Amygdala (tissue), 56 donors: Measurements from ENCODE around the gene CCDC116.
"Not testable (repeated sequence)": the region's sequence is repeated elsewhere in the genome, so short reads cannot be mapped to it uniquely, and the experiment has no call there.

Experiments used
- DNase-seq, 56 donors: peaks; one replicate each; lab custom pipeline; 2025; lab: John Stamatoyannopoulos, UW

The CCDC116 gene, protein sequence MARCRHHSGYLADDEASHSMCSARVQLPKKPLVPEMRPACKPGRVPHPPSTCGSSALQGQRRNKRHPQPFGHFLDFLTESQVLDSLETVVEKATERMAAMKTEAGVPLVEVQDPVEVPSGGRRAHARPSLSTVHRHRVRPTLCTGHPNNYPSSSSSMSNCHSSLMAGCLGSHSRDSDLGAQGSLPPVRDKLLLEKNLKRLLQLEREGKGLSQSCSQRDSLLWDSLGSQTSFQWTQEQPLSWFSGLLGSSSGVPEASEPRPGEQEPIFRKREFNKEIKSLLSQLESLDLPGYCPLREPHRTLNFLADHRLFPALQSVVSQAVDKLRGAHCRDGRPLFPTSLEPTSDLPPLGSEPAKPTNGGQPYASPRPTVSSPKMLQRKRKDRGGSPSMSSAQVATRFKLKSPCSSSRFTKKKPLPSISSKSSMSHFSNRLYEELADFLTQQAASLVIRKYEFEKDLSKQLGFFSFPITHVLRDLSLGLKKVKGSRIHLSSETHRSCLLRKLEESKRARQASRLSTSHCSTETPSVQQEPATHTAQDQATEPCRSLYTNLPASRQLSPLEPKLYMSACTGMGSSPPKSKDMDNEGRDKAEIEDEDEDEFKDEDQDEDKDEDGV

DNA sequence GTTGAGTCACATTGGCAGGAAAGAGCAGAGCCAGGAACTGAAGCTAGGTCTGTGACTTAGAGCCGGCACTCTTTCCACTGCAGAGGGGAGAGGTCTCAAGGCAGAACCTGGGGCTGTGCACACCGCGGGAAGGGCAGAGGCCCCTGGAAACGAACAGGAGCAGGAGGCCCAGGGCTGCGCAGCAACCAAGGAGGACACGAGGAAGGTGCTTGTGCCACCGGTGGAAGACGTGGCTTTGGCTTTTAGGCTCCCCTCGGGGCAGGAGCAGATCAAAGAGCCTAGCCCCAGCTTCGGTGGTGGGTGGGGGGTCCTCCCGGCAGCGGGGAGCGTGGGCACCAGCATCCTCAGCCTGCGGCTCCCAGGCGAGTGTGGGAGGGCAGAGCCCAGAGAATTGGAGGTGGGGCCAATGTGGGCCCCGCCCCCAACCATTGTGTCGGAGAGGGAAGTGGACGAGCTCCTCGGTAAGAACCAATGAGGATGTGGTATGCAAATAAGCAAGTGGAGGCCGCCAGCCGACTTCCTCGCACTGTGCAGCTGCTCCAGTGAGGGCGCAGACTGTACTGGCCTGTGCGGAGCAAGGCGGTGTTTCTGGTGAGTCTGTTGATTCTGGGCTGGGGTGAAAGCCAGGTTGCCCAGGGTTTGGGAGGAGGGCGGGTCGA lies at the start of gene CCDC116:
TSS of gene CCDC116 (plus strand) at position 524 of the 659 bp plus-strand sequence. CDS start 422 bp downstream, outside the sequence.
- no peak for DNase-seq

GRCh38 chr22:21582801-21583740 lies 49.5 kb upstream of the CCDC116 start:
- DNase-seq = peak in 9 of 56 donors; percentile 5 to 43 (median 20)

GRCh38 chr22:21585389-21585788 lies 47.2 kb upstream of the CCDC116 start:
- DNase-seq = no peak

- DNase-seq = peak in 33 of 56 donors; percentile 9 to 65 (median 24)
These were observed 44.6 kb upstream of the CCDC116 start for GRCh38 chr22:21587803-21588611.

DNA sequence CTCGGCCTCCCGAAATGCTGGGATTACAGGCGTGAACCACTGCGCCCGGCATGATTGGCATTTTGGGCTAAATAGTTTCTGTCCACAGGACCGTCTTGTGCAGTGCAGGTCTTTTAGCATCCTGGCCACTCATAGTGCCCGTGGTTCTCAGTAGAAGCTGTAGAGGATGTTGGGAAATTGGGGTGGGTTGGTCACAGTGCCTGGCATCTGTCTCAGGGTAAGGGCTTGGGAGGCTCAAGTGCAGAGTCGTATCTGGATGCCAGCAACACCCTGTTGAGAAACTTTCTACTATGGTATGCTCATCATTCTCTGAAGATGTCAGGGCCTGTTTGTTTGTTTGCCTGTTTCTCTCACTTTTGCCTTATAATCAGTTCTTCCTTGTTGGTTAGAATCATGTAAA lies 43.2 kb upstream of the CCDC116 start:
- DNase-seq = no peak

DNA sequence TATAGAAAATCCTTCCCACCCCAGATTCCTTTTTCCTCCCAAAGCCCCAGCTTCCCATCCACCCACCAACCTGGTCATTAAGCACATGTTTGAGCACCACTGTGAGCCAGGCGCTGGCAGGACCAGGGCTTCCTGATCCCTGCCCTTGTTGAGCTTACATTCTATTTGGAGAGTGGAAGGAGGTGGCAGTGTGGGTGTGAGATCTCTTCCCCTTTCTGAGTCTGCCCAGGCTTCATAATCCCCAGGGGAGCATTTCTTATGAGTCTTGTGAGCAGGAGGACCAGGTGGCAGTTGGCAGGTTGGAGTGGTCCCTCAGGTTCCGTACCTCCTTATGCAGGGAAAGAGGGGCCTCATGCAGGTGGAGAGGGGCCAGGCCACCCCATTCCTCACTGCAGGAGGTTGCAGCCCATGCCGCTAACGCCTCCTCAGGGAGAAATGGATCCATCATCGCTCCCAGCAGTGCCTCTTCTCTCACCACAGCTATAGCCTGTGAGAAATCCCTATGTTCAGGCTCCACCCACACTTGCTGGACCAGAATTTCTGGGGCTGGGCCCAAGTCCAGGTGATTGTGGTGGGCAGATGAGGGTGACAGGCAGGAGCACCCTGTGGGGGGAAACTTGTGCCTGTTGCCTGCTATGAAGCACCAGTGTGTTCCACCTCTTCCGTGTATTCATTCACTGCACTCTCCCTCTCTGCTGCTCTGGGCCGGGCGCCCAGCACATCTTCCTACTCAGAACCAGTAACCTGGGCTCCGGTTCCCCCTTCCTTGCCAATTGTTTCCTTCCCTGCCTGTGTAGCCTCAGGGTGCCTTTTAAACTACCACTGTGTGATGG lies 41.5 kb upstream of the CCDC116 start:
- peak in 2 of 56 donors; percentile 3 to 34 for DNase-seq

DNA sequence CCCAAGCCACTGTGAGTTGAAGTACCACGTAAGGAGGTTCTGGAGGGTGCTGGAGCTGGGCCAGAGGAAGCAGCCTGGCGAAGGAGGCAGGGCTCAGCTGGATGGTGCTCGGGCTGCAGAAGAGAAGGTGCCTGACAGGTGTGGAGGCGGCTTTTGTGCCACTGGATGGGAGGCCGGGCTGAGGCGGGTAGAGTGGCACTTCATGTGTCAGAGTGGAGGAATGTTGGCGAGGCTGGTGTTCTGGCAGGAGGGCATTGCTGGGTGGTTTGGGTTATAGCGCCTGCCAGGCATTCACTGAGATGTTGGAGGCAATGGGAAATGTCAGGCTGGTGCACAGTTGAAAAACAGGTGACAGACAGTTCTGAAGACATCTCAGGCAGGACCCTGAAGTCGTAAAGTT lies 40.9 kb upstream of the CCDC116 start:
- no peak for DNase-seq

- DNase-seq = no peak
These were observed 40.1 kb upstream of the CCDC116 start for GRCh38 chr22:21592422-21592821.

DNA sequence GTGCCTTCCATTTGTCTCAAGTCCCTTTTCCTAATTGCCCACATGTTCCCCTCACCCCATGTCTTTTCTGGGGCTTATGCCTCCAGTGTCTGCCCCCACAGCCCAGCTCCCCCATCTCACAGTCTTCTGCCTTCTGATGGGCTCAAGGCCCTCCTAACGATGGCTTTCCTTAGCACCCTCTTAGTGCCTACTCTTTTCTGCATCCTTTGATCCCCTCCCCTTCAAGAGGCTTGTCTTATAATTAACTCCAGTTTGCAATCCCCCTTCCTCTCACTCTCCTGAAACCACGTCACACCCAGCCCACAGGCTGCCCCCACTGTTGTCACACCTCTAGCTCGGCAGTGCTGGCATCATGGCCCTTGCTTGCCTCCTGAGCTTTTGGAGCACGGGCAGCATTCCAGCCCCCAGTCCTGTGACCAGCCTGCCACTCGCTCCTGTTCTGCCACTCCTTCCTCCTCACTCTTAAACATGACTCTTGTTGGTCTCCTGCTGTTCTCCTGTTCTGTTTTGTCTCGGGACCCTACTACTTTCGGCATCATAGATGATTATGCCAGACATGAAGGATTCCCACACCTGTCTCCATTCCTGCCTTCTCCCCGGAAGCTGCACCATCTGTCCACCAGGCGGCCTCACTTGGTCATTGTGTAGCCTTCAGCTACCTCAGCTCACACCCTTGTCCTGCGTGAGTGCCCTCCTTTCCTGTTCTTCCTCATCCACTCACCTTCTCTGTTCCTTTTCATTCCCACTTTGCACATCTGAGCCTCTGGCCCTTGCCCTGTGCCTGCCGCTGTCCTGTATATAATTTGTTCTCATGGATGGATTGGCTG lies 38.9 kb upstream of the CCDC116 start:
- peak in 4 of 56 donors; percentile 9 to 25 (median 12) for DNase-seq

DNA sequence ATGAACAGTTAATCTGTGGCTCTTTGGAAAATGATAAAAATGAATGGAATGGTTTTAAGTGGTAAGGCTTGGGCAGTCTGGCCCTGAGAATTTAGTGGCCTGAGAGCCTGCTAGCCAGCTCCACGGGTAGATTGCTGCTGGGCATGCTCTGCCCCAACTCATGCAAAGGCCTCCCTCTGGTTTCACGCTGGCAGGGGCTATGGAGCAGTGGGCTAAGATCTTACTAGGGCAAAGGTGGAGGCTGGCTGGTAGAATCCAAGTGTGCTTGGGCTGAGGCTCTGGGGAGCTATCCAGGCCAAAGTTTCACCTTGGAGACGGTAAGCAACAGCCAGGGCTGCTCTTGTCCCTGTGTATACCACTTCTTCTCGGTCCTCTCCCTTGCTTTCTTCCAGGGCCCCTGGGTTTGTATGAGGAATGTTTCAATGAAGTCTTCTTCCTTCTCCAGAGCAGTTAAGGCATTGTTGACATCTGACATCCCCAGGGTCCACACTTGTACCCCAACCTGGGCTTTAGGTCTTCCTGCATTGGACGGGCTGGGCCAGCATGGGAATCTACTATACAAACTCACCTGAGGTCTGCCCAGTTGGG lies 37.6 kb upstream of the CCDC116 start:
- DNase-seq = peak in 12 of 56 donors; percentile 4 to 50 (median 10)

GRCh38 chr22:21596356-21597135 lies 36.0 kb upstream of the CCDC116 start:
- not testable (repeated sequence) for DNase-seq

DNA sequence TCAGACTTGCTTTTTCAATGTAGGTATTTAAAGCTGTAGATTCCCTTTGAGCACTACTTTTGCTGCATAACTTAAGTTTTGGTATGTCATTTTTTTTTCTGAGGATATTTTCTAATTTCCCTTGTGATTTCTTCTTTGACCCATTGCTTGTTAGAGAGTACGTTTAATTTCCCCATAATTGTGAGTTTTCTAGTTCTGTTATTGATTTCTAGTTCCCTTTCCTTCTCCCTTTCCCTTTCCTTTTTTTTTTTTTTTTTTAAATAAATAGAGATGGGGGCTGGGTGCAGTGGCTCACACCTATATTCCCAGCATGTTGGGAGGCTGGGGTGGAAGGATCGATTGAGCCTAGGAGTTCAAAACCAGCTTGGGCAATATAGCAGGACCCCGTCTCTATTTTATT lies 34.3 kb upstream of the CCDC116 start:
- DNase-seq = no peak

DNA sequence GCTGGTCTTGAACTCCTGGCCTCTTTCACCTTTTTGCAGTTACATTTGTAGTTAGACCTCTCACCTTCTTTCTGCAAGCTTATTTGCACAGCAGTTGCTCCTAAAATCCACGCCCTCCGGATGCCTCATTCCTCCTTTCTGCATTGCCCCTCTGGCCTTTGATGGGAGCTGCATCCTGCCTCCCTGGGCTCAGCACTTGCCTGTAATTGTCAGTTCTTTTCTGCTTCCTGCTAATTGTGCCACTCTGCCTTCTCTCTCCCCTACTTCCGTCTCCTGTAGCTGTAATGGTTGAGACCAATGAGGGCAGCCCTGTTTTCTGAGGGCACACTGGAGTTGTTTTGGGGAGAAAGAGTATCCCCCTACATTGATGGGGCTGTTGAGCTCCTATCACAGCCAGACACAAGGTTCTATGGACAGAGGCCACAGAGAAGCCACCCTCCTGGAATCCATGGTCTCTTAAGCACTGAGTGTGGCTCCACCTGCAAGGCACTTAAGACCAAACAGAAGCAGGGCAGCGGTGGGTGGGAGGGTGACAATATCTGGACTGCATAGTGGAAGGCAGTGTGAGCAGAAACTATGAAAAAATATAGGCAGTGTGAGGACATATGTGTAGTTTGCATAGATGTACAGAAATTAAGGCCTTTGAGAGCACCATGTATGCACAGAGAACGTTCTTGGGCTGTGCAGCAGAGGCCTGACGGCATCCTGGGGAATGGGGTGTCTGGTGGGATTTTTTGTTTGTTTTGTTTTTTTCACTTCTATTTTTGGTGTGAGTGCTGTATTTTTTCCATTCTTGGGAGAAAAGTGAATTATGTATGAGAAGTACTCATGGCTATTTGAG lies 33.3 kb upstream of the CCDC116 start:
- DNase-seq = no peak

- no peak for DNase-seq
These were observed 30.0 kb upstream of the CCDC116 start for GRCh38 chr22:21602579-21602978.

DNA sequence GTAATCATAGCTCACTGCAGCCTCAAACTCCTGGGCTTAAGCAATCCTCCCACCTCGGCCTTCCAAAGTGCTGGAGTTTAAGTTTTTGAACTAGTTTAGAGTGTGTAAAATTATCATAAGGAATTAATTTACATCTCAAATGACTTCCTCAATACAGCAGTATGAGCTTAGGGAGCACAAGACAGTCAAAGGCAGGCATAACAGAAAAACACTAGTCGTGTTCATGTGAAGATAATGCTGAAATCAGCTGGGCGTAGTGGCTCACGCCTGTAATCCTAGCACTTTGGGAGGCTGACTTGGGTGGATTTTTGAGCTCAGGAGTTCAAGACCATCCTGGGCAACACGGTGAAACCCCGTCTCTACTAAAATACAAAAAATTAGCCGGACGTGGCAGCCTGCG lies 28.6 kb upstream of the CCDC116 start:
- no peak for DNase-seq
